GM10266 (cell line): Measurements from ENCODE around the gene COX7A1.

ENCODE experiments used
- DNase-seq: peaks from one replicate; pipeline ENCODE4 v3.0.0; 2012; ENCODE audit errors: extremely low spot score
- TF ChIP-seq, protein P1 (sequence below): IDR thresholded peaks from 2 replicates; pipeline ENCODE4 v1.5.1; 2012; ENCODE audit warnings: mild to moderate bottlenecking, low read depth; ENCODE audit not compliant: control insufficient read depth, insufficient read depth; ENCODE audit errors: missing control alignments

COX7A1 gene

DNA sequence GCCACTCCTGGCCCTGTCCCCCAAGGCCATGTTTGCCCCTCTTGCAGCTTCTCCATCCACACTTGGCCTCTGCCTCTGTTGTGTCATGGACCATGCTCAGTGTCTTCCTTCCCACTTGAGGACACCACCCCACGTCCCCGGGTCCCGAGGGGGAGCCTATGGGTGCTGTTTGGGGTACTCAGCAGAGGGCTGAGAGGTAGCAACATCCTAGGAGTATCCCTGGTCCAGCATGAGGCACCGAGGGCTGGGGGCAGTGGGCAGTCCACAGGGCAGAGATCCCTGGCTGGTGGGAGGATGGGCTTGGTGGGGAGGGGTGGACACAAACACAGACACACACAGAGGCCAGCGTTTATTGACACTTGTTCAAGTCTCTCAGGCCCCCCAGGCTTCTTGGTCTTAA, 1.7 kb downstream of the COX7A1 start:
- TF ChIP-seq, protein P1, sequence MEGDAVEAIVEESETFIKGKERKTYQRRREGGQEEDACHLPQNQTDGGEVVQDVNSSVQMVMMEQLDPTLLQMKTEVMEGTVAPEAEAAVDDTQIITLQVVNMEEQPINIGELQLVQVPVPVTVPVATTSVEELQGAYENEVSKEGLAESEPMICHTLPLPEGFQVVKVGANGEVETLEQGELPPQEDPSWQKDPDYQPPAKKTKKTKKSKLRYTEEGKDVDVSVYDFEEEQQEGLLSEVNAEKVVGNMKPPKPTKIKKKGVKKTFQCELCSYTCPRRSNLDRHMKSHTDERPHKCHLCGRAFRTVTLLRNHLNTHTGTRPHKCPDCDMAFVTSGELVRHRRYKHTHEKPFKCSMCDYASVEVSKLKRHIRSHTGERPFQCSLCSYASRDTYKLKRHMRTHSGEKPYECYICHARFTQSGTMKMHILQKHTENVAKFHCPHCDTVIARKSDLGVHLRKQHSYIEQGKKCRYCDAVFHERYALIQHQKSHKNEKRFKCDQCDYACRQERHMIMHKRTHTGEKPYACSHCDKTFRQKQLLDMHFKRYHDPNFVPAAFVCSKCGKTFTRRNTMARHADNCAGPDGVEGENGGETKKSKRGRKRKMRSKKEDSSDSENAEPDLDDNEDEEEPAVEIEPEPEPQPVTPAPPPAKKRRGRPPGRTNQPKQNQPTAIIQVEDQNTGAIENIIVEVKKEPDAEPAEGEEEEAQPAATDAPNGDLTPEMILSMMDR = no peak
- DNase-seq = no peak

DNA sequence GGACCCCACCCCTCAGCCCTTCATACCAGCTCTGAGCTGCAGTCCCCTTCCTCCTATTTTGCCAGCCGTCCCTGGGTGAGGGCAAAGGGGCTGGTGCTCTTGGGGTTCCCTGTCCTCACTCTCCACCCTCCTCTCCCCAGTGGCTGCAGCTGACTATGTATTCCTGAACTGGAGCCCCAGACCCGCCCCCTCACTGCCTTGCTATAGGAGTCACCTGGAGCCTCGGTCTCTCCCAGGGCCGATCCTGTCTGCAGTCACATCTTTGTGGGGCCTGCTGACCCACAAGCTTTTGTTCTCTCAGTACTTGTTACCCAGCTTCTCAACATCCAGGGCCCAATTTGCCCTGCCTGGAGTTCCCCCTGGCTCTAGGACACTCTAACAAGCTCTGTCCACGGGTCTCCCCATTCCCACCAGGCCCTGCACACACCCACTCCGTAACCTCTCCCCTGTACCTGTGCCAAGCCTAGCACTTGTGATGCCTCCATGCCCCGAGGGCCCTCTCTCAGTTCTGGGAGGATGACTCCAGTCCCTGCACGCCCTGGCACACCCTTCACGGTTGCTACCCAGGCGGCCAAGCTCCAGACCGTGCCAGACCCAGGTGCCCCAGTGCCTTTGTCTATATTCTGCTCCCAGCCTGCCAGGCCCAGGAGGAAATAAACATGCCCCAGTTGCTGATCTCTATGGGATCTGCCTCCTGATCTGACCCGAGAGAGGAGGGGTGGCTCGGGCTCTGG, 2.4 kb downstream of the COX7A1 start:
- DNase-seq = no peak
- TF ChIP-seq, protein P1 = no peak

DNA sequence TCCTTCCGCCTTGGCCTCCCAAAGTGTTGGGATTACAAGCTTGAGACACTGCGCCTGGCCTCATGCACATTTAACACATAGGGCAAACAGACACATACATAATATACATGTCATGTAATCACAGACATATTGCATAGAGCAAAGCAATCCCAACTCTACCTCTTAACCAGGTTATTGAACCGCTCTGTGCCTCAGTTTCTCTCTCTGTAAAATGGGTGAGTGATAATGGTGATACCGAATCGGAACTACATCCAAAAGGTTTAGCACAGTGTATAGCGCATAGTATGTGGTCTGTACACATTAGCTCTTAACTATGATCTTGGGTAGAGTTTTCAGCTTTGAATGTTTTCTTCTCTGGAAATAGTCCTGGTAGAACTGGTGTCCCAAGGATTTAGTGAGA, 7.6 kb downstream of the COX7A1 start:
- TF ChIP-seq, protein P1 = no peak
- DNase-seq = no peak

DNA sequence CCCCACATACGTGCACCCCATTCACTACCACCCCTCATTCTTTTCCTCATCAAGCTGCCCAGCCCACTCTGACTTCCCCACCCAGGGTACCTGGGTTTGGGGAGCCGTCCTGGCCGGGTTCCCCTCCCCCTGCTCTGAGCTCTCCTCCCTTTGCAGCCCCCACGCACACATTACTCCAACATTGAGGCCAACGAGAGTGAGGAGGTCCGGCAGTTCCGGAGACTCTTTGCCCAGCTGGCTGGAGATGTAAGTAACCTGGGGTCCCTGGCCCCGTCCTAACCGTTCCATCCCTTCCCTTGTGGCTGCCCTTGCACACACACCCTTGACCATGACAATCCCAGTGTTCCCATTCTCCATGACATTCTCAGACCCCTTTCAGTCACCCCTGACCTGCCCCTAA, 9.8 kb downstream of the COX7A1 start:
- no peak for DNase-seq
- TF ChIP-seq, protein P1 = no peak

DNA sequence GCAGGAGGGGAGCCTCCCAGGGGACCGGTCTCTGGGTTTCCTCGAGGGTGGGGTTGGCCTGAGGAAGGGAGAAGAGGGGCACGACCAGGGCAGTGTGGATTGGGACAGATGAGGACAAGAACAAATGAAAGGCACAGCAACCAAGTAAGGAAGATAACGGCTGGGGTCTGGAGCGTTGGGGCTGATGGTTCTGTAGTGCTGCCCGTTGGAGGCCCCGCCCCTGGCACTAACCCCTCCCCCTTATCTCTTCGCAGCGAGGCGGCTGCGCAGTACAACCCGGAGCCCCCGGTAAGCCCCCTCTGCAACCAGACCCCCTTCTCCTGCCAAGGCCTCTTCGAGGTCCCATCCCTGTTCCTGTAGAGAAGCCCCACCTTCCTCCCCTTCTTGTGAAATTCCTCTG, 10.2 kb downstream of the COX7A1 start:
- TF ChIP-seq, protein P1 = no peak
- DNase-seq = no peak

DNA sequence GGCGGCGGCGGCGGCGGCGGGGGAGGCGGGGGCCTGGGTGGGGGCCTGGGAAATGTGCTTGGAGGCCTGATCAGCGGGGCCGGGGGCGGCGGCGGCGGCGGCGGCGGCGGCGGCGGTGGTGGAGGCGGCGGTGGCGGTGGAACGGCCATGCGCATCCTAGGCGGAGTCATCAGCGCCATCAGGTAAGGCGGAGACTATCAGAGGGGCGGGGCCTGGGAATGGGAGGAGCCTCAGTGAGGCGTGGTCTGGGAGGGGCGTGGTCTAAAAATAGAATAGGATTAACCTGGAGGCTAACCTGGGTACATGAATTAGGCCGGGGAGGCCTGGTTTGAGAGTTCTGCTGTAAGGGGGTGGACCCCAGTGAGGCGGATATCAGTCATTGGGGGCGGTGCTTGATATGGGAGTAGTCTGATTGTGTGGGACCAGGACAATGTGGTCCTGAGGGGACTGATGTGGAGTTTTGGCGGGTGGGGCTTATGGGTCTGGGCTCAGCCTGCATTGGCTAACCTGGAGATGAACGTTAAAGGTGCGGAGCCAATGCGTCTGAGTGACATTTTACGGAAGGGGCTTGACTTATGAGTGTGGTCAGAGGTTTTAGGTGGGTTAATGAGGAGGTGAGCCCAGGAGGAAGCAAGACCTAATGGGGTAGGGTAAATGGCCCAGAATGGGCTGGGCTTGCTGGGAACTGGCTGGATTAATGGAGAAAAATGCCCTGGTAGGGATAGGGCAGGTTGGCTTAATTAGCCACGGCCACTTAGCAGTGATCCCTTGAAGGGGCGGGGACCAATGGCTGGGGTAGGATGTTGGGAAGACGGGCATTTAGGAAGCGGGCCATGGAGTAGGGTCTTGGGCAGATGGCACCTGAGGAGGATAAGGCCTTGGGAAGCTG, 11.0 kb downstream of the COX7A1 start:
- TF ChIP-seq, protein P1 = no peak
- peak; percentile 96 for DNase-seq
